ENCODE data around the gene BCL3. TPM values are rescaled to one million over a fixed set of nuclear protein-coding genes. Genes with fewer than 3 reads are reported as not detected.
A peak's percentile ranks its signal among the peaks of the same experiment; 100 is the strongest.

Gene BCL3
- total and polyA plus RNA-seq, 2 of the 13 experiments (the other 11 are each of a cell fraction or from before 2014, with no cell fraction given), result 2.3 to 4.0 TPM

DNA sequence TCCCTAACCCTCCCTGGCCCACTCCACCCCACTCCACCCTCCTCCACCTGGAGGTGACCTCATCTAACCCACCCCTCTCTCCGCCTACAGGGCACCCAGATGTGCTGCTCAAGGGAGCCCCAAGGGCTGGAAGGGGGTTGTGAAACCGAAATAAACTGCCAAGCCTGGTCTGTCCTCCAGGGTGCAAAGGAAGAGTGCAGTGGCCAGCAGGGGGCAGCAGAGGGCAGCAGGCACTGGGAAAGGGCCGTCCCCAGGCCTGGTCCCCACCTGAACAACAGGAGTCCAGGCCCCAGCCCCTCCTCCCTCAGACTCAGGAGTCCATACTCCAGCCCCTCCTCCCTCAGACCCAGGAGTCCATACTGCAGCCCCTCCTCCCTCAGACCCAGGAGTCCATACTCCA lies 52.0 kb downstream of the BCL3 start (continued):
- TF ChIP-seq, protein P1, sequence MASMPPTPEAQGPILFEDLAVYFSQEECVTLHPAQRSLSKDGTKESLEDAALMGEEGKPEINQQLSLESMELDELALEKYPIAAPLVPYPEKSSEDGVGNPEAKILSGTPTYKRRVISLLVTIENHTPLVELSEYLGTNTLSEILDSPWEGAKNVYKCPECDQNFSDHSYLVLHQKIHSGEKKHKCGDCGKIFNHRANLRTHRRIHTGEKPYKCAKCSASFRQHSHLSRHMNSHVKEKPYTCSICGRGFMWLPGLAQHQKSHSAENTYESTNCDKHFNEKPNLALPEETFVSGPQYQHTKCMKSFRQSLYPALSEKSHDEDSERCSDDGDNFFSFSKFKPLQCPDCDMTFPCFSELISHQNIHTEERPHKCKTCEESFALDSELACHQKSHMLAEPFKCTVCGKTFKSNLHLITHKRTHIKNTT (CRISPR knock-in tag; IDR thresholded peaks at IDR 0.05), result no peak
- TF ChIP-seq ZBTB38 (CRISPR knock-in tag; IDR thresholded peaks at IDR 0.05) (peak; percentile 48; the same call in 1 of the 2 replicates), CC2D1A (CRISPR knock-in tag; IDR thresholded peaks at IDR 0.05) (no peak), MTA1 (CRISPR knock-in tag; IDR thresholded peaks at IDR 0.05; ENCODE audit: borderline replicate concordance) (peak; percentile 72; the same call in 1 of the 2 replicates), ZNF530 (CRISPR knock-in tag; IDR thresholded peaks at IDR 0.05; ENCODE audit: low read depth) (no peak), ARHGAP35 (CRISPR knock-in tag; IDR thresholded peaks at IDR 0.05; ENCODE audit: borderline replicate concordance) (no peak), EZH2 (conservative IDR thresholded peaks at IDR 0.05; ENCODE audit: low read depth, low read length) (no peak), ZNF709 (CRISPR knock-in tag; IDR thresholded peaks at IDR 0.05) (no peak), ZNF160 (CRISPR knock-in tag; IDR thresholded peaks at IDR 0.05) (no peak), EP300 (IDR thresholded peaks at IDR 0.05; ENCODE audit: low read depth in 2 of 2, low read length in 2 of 2) (peak in 1 of 2 experiments; percentile 13; a peak in 1 of 4 replicates), EP300 (CRISPR knock-in tag; IDR thresholded peaks at IDR 0.05; ENCODE audit: borderline replicate concordance) (no peak), SUZ12 (IDR thresholded peaks at IDR 0.05; ENCODE audit: low read depth, low read length) (no peak), KMT2A (CRISPR knock-in tag; IDR thresholded peaks at IDR 0.05) (peak; percentile 39; the same call in 1 of the 2 replicates), GATAD1 (CRISPR knock-in tag; IDR thresholded peaks at IDR 0.05) (0 out of 2 replicates have a peak, but pooled peaks have one; percentile 30), HOXD1 (CRISPR knock-in tag; IDR thresholded peaks at IDR 0.05) (no peak), SIX4 (CRISPR knock-in tag; IDR thresholded peaks at IDR 0.05) (no peak), NFE2 (CRISPR knock-in tag; IDR thresholded peaks at IDR 0.05) (no peak), ZFP82 (CRISPR knock-in tag; IDR thresholded peaks at IDR 0.05; ENCODE audit: borderline replicate concordance) (no peak), RBAK (CRISPR knock-in tag; IDR thresholded peaks at IDR 0.05) (no peak), ZKSCAN8 (CRISPR knock-in tag; IDR thresholded peaks at IDR 0.05; ENCODE audit: borderline replicate concordance) (0 out of 2 replicates have a peak, but pooled peaks have one; percentile 31), GABPA (IDR thresholded peaks at IDR 0.05; ENCODE audit: low read depth, low read length) (no peak), GABPA (CRISPR knock-in tag; IDR thresholded peaks at IDR 0.05; ENCODE audit: low read depth) (no peak), ZNF451 (CRISPR knock-in tag; IDR thresholded peaks at IDR 0.05) (no peak), KAT8 (CRISPR knock-in tag; IDR thresholded peaks at IDR 0.05) (no peak), MXI1 (IDR thresholded peaks at IDR 0.05; ENCODE audit: borderline replicate concordance, low read depth, low read length) (no peak), PPARG (CRISPR knock-in tag; conservative IDR thresholded peaks at IDR 0.05) (no peak; the same call in 1 of the 2 replicates), PHF20 (CRISPR knock-in tag; IDR thresholded peaks at IDR 0.05) (no peak; the same call in 1 of the 2 replicates), NFRKB (IDR thresholded peaks at IDR 0.05) (no peak), ZNF207 (IDR thresholded peaks at IDR 0.05; ENCODE audit: borderline replicate concordance) (no peak)
- TF ChIP-seq, protein P2, sequence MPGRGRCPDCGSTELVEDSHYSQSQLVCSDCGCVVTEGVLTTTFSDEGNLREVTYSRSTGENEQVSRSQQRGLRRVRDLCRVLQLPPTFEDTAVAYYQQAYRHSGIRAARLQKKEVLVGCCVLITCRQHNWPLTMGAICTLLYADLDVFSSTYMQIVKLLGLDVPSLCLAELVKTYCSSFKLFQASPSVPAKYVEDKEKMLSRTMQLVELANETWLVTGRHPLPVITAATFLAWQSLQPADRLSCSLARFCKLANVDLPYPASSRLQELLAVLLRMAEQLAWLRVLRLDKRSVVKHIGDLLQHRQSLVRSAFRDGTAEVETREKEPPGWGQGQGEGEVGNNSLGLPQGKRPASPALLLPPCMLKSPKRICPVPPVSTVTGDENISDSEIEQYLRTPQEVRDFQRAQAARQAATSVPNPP (CRISPR knock-in tag; IDR thresholded peaks at IDR 0.05), result no peak
- TF ChIP-seq, protein P3, sequence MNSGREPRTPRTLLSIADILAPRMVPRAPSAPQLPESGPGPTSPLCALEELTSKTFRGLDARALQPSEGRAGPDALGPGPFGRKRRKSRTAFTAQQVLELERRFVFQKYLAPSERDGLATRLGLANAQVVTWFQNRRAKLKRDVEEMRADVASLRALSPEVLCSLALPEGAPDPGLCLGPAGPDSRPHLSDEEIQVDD (CRISPR knock-in tag; IDR thresholded peaks at IDR 0.05; ENCODE audit: borderline replicate concordance), result no peak
- TF ChIP-seq, protein P4, sequence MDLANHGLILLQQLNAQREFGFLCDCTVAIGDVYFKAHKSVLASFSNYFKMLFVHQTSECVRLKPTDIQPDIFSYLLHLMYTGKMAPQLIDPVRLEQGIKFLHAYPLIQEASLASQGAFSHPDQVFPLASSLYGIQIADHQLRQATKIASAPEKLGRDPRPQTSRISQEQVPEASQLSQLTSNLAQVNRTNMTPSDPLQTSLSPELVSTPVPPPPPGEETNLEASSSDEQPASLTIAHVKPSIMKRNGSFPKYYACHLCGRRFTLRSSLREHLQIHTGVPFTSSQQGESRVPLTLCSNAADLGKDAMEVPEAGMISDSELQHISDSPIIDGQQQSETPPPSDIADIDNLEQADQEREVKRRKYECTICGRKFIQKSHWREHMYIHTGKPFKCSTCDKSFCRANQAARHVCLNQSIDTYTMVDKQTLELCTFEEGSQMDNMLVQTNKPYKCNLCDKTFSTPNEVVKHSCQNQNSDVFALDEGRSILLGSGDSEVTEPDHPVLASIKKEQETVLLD (CRISPR knock-in tag; IDR thresholded peaks at IDR 0.05; ENCODE audit: low read depth), result no peak
